Naive thymus-derived CD8-positive, alpha-beta T cell (primary cell): ENCODE results near the gene CMSS1. TPM values are rescaled to one million over a fixed set of nuclear protein-coding genes. Genes with fewer than 3 reads are reported as not detected.

Source experiments
- ATAC-seq, 2 donors: fragments of 150-1000 bp; cut with Tn5 transposase in 1 of 2; sonication (Bioruptor Pico), chemical (Tn5 transposase) in 1 of 2; 1 replicate in 1 of 2; 2 replicates in 1 of 2; pipeline ENCODE4 v1.10.0; 2021; ENCODE audit warnings: mild to moderate bottlenecking in 2 of 2, moderate library complexity in 2 of 2
- POLR2A ChIA-PET: fragments of 350-600 bp; sonication (Branson Sonifier 250); formaldehyde crosslinking; loops from one replicate; lab custom pipeline; 2021; ENCODE audit warnings: antibody characterized with exemption; lab: Charles Lee
- DNase-seq, 10 donors: peaks; one replicate each; pipeline versions ENCODE4 v3.0.0 to v3.0.0-alpha.2; 2020 to 2022
- H3K27ac Mint-ChIP-seq, 10 donors: one replicate each; pipeline ENCODE4 v1.8.0; 2020 to 2022; ENCODE audit warnings: mild to moderate bottlenecking in 10 of 10, mixed read lengths in 10 of 10, moderate library complexity in 4 of 10, inconsistent platforms in 1 of 10
- H3K27me3 Mint-ChIP-seq, 5 donors: one replicate each; pipeline ENCODE4 v1.8.0; 2021 to 2022; ENCODE audit warnings: mixed read lengths in 5 of 5
- H3K36me3 Mint-ChIP-seq, 3 donors: one replicate each; pipeline ENCODE4 v1.8.0; 2020 to 2022; ENCODE audit warnings: mixed read lengths in 3 of 3, mild to moderate bottlenecking in 2 of 3, inconsistent platforms in 1 of 3
- H3K4me1 Mint-ChIP-seq, 4 donors: one replicate each; pipeline ENCODE4 v1.8.0; 2021 to 2022; ENCODE audit warnings: mixed read lengths in 4 of 4
- H3K4me3 Mint-ChIP-seq, 10 donors: one replicate each; pipeline ENCODE4 v1.8.0; 2020 to 2022; ENCODE audit warnings: mild to moderate bottlenecking in 10 of 10, mixed read lengths in 10 of 10, moderate library complexity in 6 of 10, inconsistent platforms in 1 of 10
- H3K9me3 Mint-ChIP-seq, 9 donors: one replicate each; pipeline ENCODE4 v1.8.0; 2020 to 2022; ENCODE audit warnings: mixed read lengths in 9 of 9, mild to moderate bottlenecking in 3 of 9, inconsistent platforms in 1 of 9, moderate library complexity in 1 of 9
- polyA plus RNA-seq, 3 donors: library from polyadenylated mRNA; unstranded; fragments of 300-500 nt; fragmentation: Illumina TruSeq; gene quantifications; one replicate each; pipeline ENCODE4 v1.2.3, GENCODE V29; 2021
- total RNA-seq, 8 experiments: library from RNA in 2 of 8; stranded (reverse) in 2 of 8; gene quantifications; one replicate each; pipeline ENCODE4 v1.2.3 and lab custom pipeline; 2021 to 2026

CMSS1 gene
- total and polyA plus RNA-seq, 5 experiments from 2014 or later: 18.9 to 32.4 (median 29.7) TPM

- H3K27me3 Mint-ChIP-seq: no peaks in the 10 kb centered on the region
- peaks cover 8 to 23% (median 11%) of the 10 kb centered on the region in 3 donors for H3K36me3 Mint-ChIP-seq
- H3K9me3 Mint-ChIP-seq: peaks cover 0 to 4% (median 0%) of the 10 kb centered on the region in 9 donors
- no peak for ATAC-seq
- no peak overlapping the region for H3K27ac Mint-ChIP-seq
- H3K4me1 Mint-ChIP-seq: peaks cover 0 to 4% (median 1%) of the 10 kb centered on the region in 4 donors
- H3K4me3 Mint-ChIP-seq: no peak overlapping the region
- no peak for DNase-seq
- POLR2A ChIA-PET: no interaction called here
Measured at GRCh38 chr3:100098784-100099070, 281.1 kb downstream of the CMSS1 start.

GRCh38 chr3:100099621-100100020 lies 282.0 kb downstream of the CMSS1 start:
- Mint-ChIP-seq H3K4me1 (peaks cover 0 to 4% (median 1%) of the 10 kb centered on the region in 4 donors), H3K27ac (no peak overlapping the region)

GRCh38 chr3:100100425-100100824 lies 282.8 kb downstream of the CMSS1 start:
- H3K9me3 Mint-ChIP-seq: peaks cover 0 to 4% (median 0%) of the 10 kb centered on the region in 9 donors
- peaks cover 6 to 23% (median 11%) of the 10 kb centered on the region in 3 donors for H3K36me3 Mint-ChIP-seq
- H3K4me3 Mint-ChIP-seq: no peak overlapping the region
- H3K4me1 Mint-ChIP-seq: peaks cover 0 to 6% (median 2%) of the 10 kb centered on the region in 4 donors
- H3K27ac Mint-ChIP-seq: no peak overlapping the region
- DNase-seq: no peak
- H3K27me3 Mint-ChIP-seq: no peaks in the 10 kb centered on the region
- POLR2A ChIA-PET: no interaction called here
- ATAC-seq: no peak

More at GRCh38 chr3:100099621-100100020, 282.0 kb downstream of the CMSS1 start:
- no peak for DNase-seq
- no peaks in the 10 kb centered on the region for H3K27me3 Mint-ChIP-seq
- POLR2A ChIA-PET: no interaction called here
- peaks cover 8 to 23% (median 11%) of the 10 kb centered on the region in 3 donors for H3K36me3 Mint-ChIP-seq
- peaks cover 0 to 4% (median 0%) of the 10 kb centered on the region in 9 donors for H3K9me3 Mint-ChIP-seq
- no peak overlapping the region for H3K4me3 Mint-ChIP-seq
- ATAC-seq: no peak

GRCh38 chr3:100102757-100103156 lies 285.1 kb downstream of the CMSS1 start:
- H3K4me1 Mint-ChIP-seq: peaks cover 0 to 12% (median 2%) of the 10 kb centered on the region in 4 donors
- ATAC-seq (no peak), DNase-seq (no peak)
- H3K36me3 Mint-ChIP-seq: peaks cover 6 to 23% (median 11%) of the 10 kb centered on the region in 3 donors
- no peak overlapping the region for H3K4me3 Mint-ChIP-seq
- no peaks in the 10 kb centered on the region for H3K27me3 Mint-ChIP-seq
- H3K27ac Mint-ChIP-seq: no peak overlapping the region
- peaks cover 0 to 4% (median 0%) of the 10 kb centered on the region in 9 donors for H3K9me3 Mint-ChIP-seq
- POLR2A ChIA-PET: no interaction called here

- peaks cover 0 to 12% (median 2%) of the 10 kb centered on the region in 4 donors for H3K4me1 Mint-ChIP-seq
- no peak for ATAC-seq
- H3K36me3 Mint-ChIP-seq: peaks cover 7 to 23% (median 13%) of the 10 kb centered on the region in 3 donors
- H3K27me3 Mint-ChIP-seq: no peaks in the 10 kb centered on the region
- peaks cover 0 to 4% (median 0%) of the 10 kb centered on the region in 9 donors for H3K9me3 Mint-ChIP-seq
- no peak overlapping the region for H3K27ac Mint-ChIP-seq
- no peak for DNase-seq
- POLR2A ChIA-PET: interaction anchor here (0.5 kb wide), 1 partner anchor 271 kb away, joined by 5 read pairs; no protein-coding TSS in a partner anchor
- H3K4me3 Mint-ChIP-seq: no peak overlapping the region
Measured at GRCh38 chr3:100103558-100104441, 286.1 kb downstream of the CMSS1 start.

DNA sequence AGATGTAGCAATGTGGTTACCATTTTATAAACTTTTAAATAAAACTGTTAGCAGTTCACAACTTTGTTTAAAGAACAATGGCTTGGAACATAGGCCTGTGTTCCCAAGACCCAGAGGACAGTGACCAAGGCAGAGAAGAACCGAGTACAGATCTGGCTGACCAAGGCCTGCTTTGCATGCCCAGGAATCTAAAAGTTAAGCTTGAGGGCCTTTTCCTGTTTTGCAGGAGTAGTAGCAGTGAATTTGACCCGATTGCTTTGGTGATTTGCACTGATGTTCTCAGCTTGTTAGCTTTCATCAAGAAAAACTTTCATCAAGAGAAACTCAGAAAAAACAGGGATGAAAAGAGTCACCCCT lies 286.8 kb downstream of the CMSS1 start:
- H3K36me3 Mint-ChIP-seq: peaks cover 10 to 23% (median 18%) of the 10 kb centered on the region in 3 donors
- H3K9me3 Mint-ChIP-seq: peaks cover 0 to 4% (median 0%) of the 10 kb centered on the region in 9 donors
- peaks cover 0 to 12% (median 2%) of the 10 kb centered on the region in 4 donors for H3K4me1 Mint-ChIP-seq
- H3K27ac Mint-ChIP-seq: no peak overlapping the region
- ATAC-seq (no peak), DNase-seq (no peak)
- no peaks in the 10 kb centered on the region for H3K27me3 Mint-ChIP-seq
- POLR2A ChIA-PET: interaction anchor here (0.5 kb wide), 1 partner anchor 272 kb away, joined by 5 read pairs; no protein-coding TSS in a partner anchor
- no peak overlapping the region for H3K4me3 Mint-ChIP-seq

GRCh38 chr3:100104817-100105413 lies 287.3 kb downstream of the CMSS1 start:
- DNase-seq (no peak), ATAC-seq (no peak)
- peaks cover 0 to 4% (median 0%) of the 10 kb centered on the region in 9 donors for H3K9me3 Mint-ChIP-seq
- H3K27ac Mint-ChIP-seq: no peak overlapping the region
- peaks cover 10 to 20% (median 18%) of the 10 kb centered on the region in 3 donors for H3K36me3 Mint-ChIP-seq
- H3K4me1 Mint-ChIP-seq: peaks cover 0 to 12% (median under 1%) of the 10 kb centered on the region in 4 donors
- no peak overlapping the region for H3K4me3 Mint-ChIP-seq
- POLR2A ChIA-PET: no interaction called here
- no peaks in the 10 kb centered on the region for H3K27me3 Mint-ChIP-seq

- Mint-ChIP-seq H3K9me3 (peaks cover 0 to 4% (median 0%) of the 10 kb centered on the region in 9 donors), H3K4me3 (no peak overlapping the region), H3K27me3 (no peaks in the 10 kb centered on the region), H3K27ac (no peak overlapping the region), H3K4me1 (peaks cover 0 to 12% (median 0%) of the 10 kb centered on the region in 4 donors), H3K36me3 (peaks cover 10 to 20% (median 18%) of the 10 kb centered on the region in 3 donors)
- ATAC-seq (no peak), DNase-seq (no peak)
- POLR2A ChIA-PET: no interaction called here
Measured at GRCh38 chr3:100105501-100105900, 287.8 kb downstream of the CMSS1 start.

GRCh38 chr3:100106094-100106493 lies 288.4 kb downstream of the CMSS1 start:
- Mint-ChIP-seq H3K36me3 (peaks cover 9 to 17% (median 17%) of the 10 kb centered on the region in 3 donors), H3K9me3 (peaks cover 0 to 3% (median 0%) of the 10 kb centered on the region in 9 donors), H3K4me1 (peaks cover 0 to 12% (median 0%) of the 10 kb centered on the region in 4 donors), H3K27ac (no peak overlapping the region), H3K27me3 (no peaks in the 10 kb centered on the region), H3K4me3 (no peak overlapping the region)
- DNase-seq (no peak), ATAC-seq (no peak)
- POLR2A ChIA-PET: no interaction called here

- no peaks in the 10 kb centered on the region for H3K27me3 Mint-ChIP-seq
- no peak for ATAC-seq
- H3K27ac Mint-ChIP-seq: no peak overlapping the region
- H3K36me3 Mint-ChIP-seq: peaks cover 4 to 14% (median 12%) of the 10 kb centered on the region in 3 donors
- H3K9me3 Mint-ChIP-seq: no peaks in the 10 kb centered on the region
- H3K4me1 Mint-ChIP-seq: peaks cover 0 to 12% (median 0%) of the 10 kb centered on the region in 4 donors
- POLR2A ChIA-PET: no interaction called here
- H3K4me3 Mint-ChIP-seq: no peak overlapping the region
- no peak for DNase-seq
Measured at GRCh38 chr3:100106531-100107141, 289.0 kb downstream of the CMSS1 start.

- Mint-ChIP-seq H3K36me3 (peaks cover 4 to 14% (median 10%) of the 10 kb centered on the region in 3 donors), H3K27ac (no peak overlapping the region), H3K9me3 (no peaks in the 10 kb centered on the region), H3K4me1 (peaks cover 0 to 12% (median 0%) of the 10 kb centered on the region in 4 donors), H3K4me3 (no peak overlapping the region), H3K27me3 (no peaks in the 10 kb centered on the region)
- no peak for DNase-seq
- no peak for ATAC-seq
- POLR2A ChIA-PET: no interaction called here
Measured at GRCh38 chr3:100107221-100107814, 289.7 kb downstream of the CMSS1 start.

GRCh38 chr3:100108464-100109079 lies 290.9 kb downstream of the CMSS1 start:
- ATAC-seq (no peak), DNase-seq (no peak)
- H3K4me3 Mint-ChIP-seq: no peak overlapping the region
- H3K36me3 Mint-ChIP-seq: peaks cover 7 to 9% (median 8%) of the 10 kb centered on the region in 3 donors
- H3K27me3 Mint-ChIP-seq: no peaks in the 10 kb centered on the region
- POLR2A ChIA-PET: no interaction called here
- no peaks in the 10 kb centered on the region for H3K9me3 Mint-ChIP-seq
- H3K4me1 Mint-ChIP-seq: peaks cover 0 to 9% (median 0%) of the 10 kb centered on the region in 4 donors
- H3K27ac Mint-ChIP-seq: no peak overlapping the region
